ENCODE data around the gene BIRC7.

The BIRC7 gene

GRCh38 chr20:63206878-63207277, 28.8 kb upstream of the BIRC7 start:
- H3K4me3 ChIP-seq (ENCODE audit: low read length in 2 of 2), result no peak overlapping the region
- no peak overlapping the region for H3K27ac ChIP-seq (ENCODE audit: low read depth in 2 of 2, low read length in 2 of 2)
- H3K36me3 ChIP-seq (ENCODE audit: control insufficient read depth in 2 of 2, insufficient read depth in 2 of 2, low read length in 2 of 2), result peaks cover 57 to 83% of the 10 kb centered on the region in 2 donors
- H3K4me1 ChIP-seq (ENCODE audit: control insufficient read depth in 2 of 2, insufficient read depth in 2 of 2, low read length in 2 of 2), result no peaks in the 10 kb centered on the region
- no peaks in the 10 kb centered on the region for H3K27me3 ChIP-seq (ENCODE audit: control insufficient read depth in 2 of 2, insufficient read depth in 2 of 2, low read length in 2 of 2)
- no peaks in the 10 kb centered on the region for H3K9me3 ChIP-seq (ENCODE audit: control insufficient read depth in 2 of 2, low read length in 2 of 2)
- H3K9ac ChIP-seq (ENCODE audit: low read depth in 1 of 2, low read length in 2 of 2), result no peak overlapping the region

- H3K36me3 ChIP-seq (ENCODE audit: control insufficient read depth in 2 of 2, insufficient read depth in 2 of 2, low read length in 2 of 2), result peaks cover 54 to 82% of the 10 kb centered on the region in 2 donors
- H3K4me3 ChIP-seq (ENCODE audit: low read length in 2 of 2), result no peak overlapping the region
- H3K4me1 ChIP-seq (ENCODE audit: control insufficient read depth in 2 of 2, insufficient read depth in 2 of 2, low read length in 2 of 2), result no peaks in the 10 kb centered on the region
- no peaks in the 10 kb centered on the region for H3K9me3 ChIP-seq (ENCODE audit: control insufficient read depth in 2 of 2, low read length in 2 of 2)
- H3K27me3 ChIP-seq (ENCODE audit: control insufficient read depth in 2 of 2, insufficient read depth in 2 of 2, low read length in 2 of 2), result no peaks in the 10 kb centered on the region
- H3K27ac ChIP-seq (ENCODE audit: low read depth in 2 of 2, low read length in 2 of 2), result no peak overlapping the region
- no peak overlapping the region for H3K9ac ChIP-seq (ENCODE audit: low read depth in 1 of 2, low read length in 2 of 2)
Observed at GRCh38 chr20:63208346-63208909, 27.3 kb upstream of the BIRC7 start.

GRCh38 chr20:63210011-63210605, 25.6 kb upstream of the BIRC7 start:
- H3K9ac ChIP-seq (ENCODE audit: low read depth in 1 of 2, low read length in 2 of 2), result no peak overlapping the region
- peaks cover 4 to 6% of the 10 kb centered on the region in 2 donors for H3K4me1 ChIP-seq (ENCODE audit: control insufficient read depth in 2 of 2, insufficient read depth in 2 of 2, low read length in 2 of 2)
- no peak overlapping the region for H3K27ac ChIP-seq (ENCODE audit: low read depth in 2 of 2, low read length in 2 of 2)
- no peak overlapping the region for H3K4me3 ChIP-seq (ENCODE audit: low read length in 2 of 2)
- peaks cover 43 to 77% of the 10 kb centered on the region in 2 donors for H3K36me3 ChIP-seq (ENCODE audit: control insufficient read depth in 2 of 2, insufficient read depth in 2 of 2, low read length in 2 of 2)
- H3K9me3 ChIP-seq (ENCODE audit: control insufficient read depth in 2 of 2, low read length in 2 of 2), result no peaks in the 10 kb centered on the region
- no peaks in the 10 kb centered on the region for H3K27me3 ChIP-seq (ENCODE audit: control insufficient read depth in 2 of 2, insufficient read depth in 2 of 2, low read length in 2 of 2)

- no peaks in the 10 kb centered on the region for H3K9me3 ChIP-seq (ENCODE audit: control insufficient read depth in 2 of 2, low read length in 2 of 2)
- no peak overlapping the region for H3K4me3 ChIP-seq (ENCODE audit: low read length in 2 of 2)
- no peak overlapping the region for H3K27ac ChIP-seq (ENCODE audit: low read depth in 2 of 2, low read length in 2 of 2)
- H3K4me1 ChIP-seq (ENCODE audit: control insufficient read depth in 2 of 2, insufficient read depth in 2 of 2, low read length in 2 of 2), result peaks cover 13% of the 10 kb centered on the region in 2 donors
- no peak overlapping the region for H3K9ac ChIP-seq (ENCODE audit: low read depth in 1 of 2, low read length in 2 of 2)
- peaks cover 40 to 59% of the 10 kb centered on the region in 2 donors for H3K36me3 ChIP-seq (ENCODE audit: control insufficient read depth in 2 of 2, insufficient read depth in 2 of 2, low read length in 2 of 2)
- no peaks in the 10 kb centered on the region for H3K27me3 ChIP-seq (ENCODE audit: control insufficient read depth in 2 of 2, insufficient read depth in 2 of 2, low read length in 2 of 2)
Observed at GRCh38 chr20:63212393-63212730, 23.3 kb upstream of the BIRC7 start.

- Histone ChIP-seq H3K27ac (ENCODE audit: low read depth in 2 of 2, low read length in 2 of 2) (no peak overlapping the region), H3K27me3 (ENCODE audit: control insufficient read depth in 2 of 2, insufficient read depth in 2 of 2, low read length in 2 of 2) (no peaks in the 10 kb centered on the region), H3K9me3 (ENCODE audit: control insufficient read depth in 2 of 2, low read length in 2 of 2) (no peaks in the 10 kb centered on the region), H3K4me1 (ENCODE audit: control insufficient read depth in 2 of 2, insufficient read depth in 2 of 2, low read length in 2 of 2) (peaks cover 13% of the 10 kb centered on the region in 2 donors), H3K4me3 (ENCODE audit: low read length in 2 of 2) (no peak overlapping the region), H3K9ac (ENCODE audit: low read depth in 1 of 2, low read length in 2 of 2) (no peak overlapping the region), H3K36me3 (ENCODE audit: control insufficient read depth in 2 of 2, insufficient read depth in 2 of 2, low read length in 2 of 2) (peaks cover 37 to 57% of the 10 kb centered on the region in 2 donors)
Observed at GRCh38 chr20:63212792-63213191, 22.9 kb upstream of the BIRC7 start.

- Histone ChIP-seq H3K27ac (ENCODE audit: low read depth in 2 of 2, low read length in 2 of 2) (no peak overlapping the region), H3K9me3 (ENCODE audit: control insufficient read depth in 2 of 2, low read length in 2 of 2) (no peaks in the 10 kb centered on the region), H3K9ac (ENCODE audit: low read depth in 1 of 2, low read length in 2 of 2) (peak overlapping the region in 1 of 2 donors; percentile 70), H3K4me3 (ENCODE audit: low read length in 2 of 2) (peak overlapping the region in 1 of 2 donors; percentile 83), H3K4me1 (ENCODE audit: control insufficient read depth in 2 of 2, insufficient read depth in 2 of 2, low read length in 2 of 2) (peaks cover 13% of the 10 kb centered on the region in 2 donors), H3K36me3 (ENCODE audit: control insufficient read depth in 2 of 2, insufficient read depth in 2 of 2, low read length in 2 of 2) (peaks cover 27 to 46% of the 10 kb centered on the region in 2 donors), H3K27me3 (ENCODE audit: control insufficient read depth in 2 of 2, insufficient read depth in 2 of 2, low read length in 2 of 2) (no peaks in the 10 kb centered on the region)
Observed at GRCh38 chr20:63214514-63214913, 21.2 kb upstream of the BIRC7 start.

GRCh38 chr20:63215101-63216040, 20.3 kb upstream of the BIRC7 start:
- Histone ChIP-seq H3K4me3 (ENCODE audit: low read length in 2 of 2) (peak overlapping the region; percentile 83), H3K9ac (ENCODE audit: low read depth in 1 of 2, low read length in 2 of 2) (peak overlapping the region; percentile 70 to 80), H3K4me1 (ENCODE audit: control insufficient read depth in 2 of 2, insufficient read depth in 2 of 2, low read length in 2 of 2) (peaks cover 13% of the 10 kb centered on the region in 2 donors), H3K36me3 (ENCODE audit: control insufficient read depth in 2 of 2, insufficient read depth in 2 of 2, low read length in 2 of 2) (peaks cover 20 to 39% of the 10 kb centered on the region in 2 donors), H3K27me3 (ENCODE audit: control insufficient read depth in 2 of 2, insufficient read depth in 2 of 2, low read length in 2 of 2) (no peaks in the 10 kb centered on the region), H3K27ac (ENCODE audit: low read depth in 2 of 2, low read length in 2 of 2) (peak overlapping the region; percentile 60 to 71), H3K9me3 (ENCODE audit: control insufficient read depth in 2 of 2, low read length in 2 of 2) (no peaks in the 10 kb centered on the region)

- Histone ChIP-seq H3K9me3 (ENCODE audit: control insufficient read depth in 2 of 2, low read length in 2 of 2) (no peaks in the 10 kb centered on the region), H3K4me1 (ENCODE audit: control insufficient read depth in 2 of 2, insufficient read depth in 2 of 2, low read length in 2 of 2) (peaks cover 13% of the 10 kb centered on the region in 2 donors), H3K36me3 (ENCODE audit: control insufficient read depth in 2 of 2, insufficient read depth in 2 of 2, low read length in 2 of 2) (peaks cover 13 to 31% of the 10 kb centered on the region in 2 donors)
Observed at GRCh38 chr20:63216041-63216848, 19.5 kb upstream of the BIRC7 start, which contains the start of gene YTHDF1. TSS of gene YTHDF1 (minus strand) at chr20:63216131. CDS start at chr20:63215892, 239 bp downstream.

GRCh38 chr20:63216849-63217471, 18.7 kb upstream of the BIRC7 start:
- Histone ChIP-seq H3K9me3 (ENCODE audit: control insufficient read depth in 2 of 2, low read length in 2 of 2) (no peaks in the 10 kb centered on the region), H3K4me1 (ENCODE audit: control insufficient read depth in 2 of 2, insufficient read depth in 2 of 2, low read length in 2 of 2) (peaks cover 13% of the 10 kb centered on the region in 2 donors), H3K36me3 (ENCODE audit: control insufficient read depth in 2 of 2, insufficient read depth in 2 of 2, low read length in 2 of 2) (peaks cover 12 to 26% of the 10 kb centered on the region in 2 donors), H3K9ac (ENCODE audit: low read depth in 1 of 2, low read length in 2 of 2) (peak overlapping the region; percentile 84), H3K27me3 (ENCODE audit: control insufficient read depth in 2 of 2, insufficient read depth in 2 of 2, low read length in 2 of 2) (peaks cover 0 to 3% of the 10 kb centered on the region in 2 donors), H3K27ac (ENCODE audit: low read depth in 2 of 2, low read length in 2 of 2) (peak overlapping the region in 1 of 2 donors; percentile 85), H3K4me3 (ENCODE audit: low read length in 2 of 2) (peak overlapping the region; percentile 76 to 83)

More at GRCh38 chr20:63216041-63216848, 19.5 kb upstream of the BIRC7 start, which contains the start of gene YTHDF1:
- Histone ChIP-seq H3K27ac (ENCODE audit: low read depth in 2 of 2, low read length in 2 of 2) (peak within 1 kb of the TSS; percentile 73 to 85), H3K27me3 (ENCODE audit: control insufficient read depth in 2 of 2, insufficient read depth in 2 of 2, low read length in 2 of 2) (peaks cover 0 to 3% of the 10 kb centered on the region in 2 donors), H3K4me3 (ENCODE audit: low read length in 2 of 2) (peak within 1 kb of the TSS; percentile 83), H3K9ac (ENCODE audit: low read depth in 1 of 2, low read length in 2 of 2) (peak within 1 kb of the TSS; percentile 84)

All from mucosa of rectum (tissue), 2 donors.